GM12891 (cell line): ENCODE measurements around the gene RALGAPA2.

Experiments
- PAX5 ChIP-seq: IDR thresholded peaks from 2 replicates; pipeline ENCODE4 v1.6.1; 2011; ENCODE audit warnings: low read length, moderate library complexity, mild to moderate bottlenecking; ENCODE audit not compliant: insufficient read depth, severe bottlenecking
- POLR2A ChIP-seq: IDR thresholded peaks from 2 replicates; pipeline ENCODE4 v1.6.1; 2011; ENCODE audit warnings: low read depth, low read length, control low read depth
- POLR2AphosphoS5 ChIP-seq: IDR thresholded peaks from 2 replicates; pipeline ENCODE4 v1.6.1; 2011; ENCODE audit warnings: low read depth, low read length, control low read depth
- POU2F2 ChIP-seq: IDR thresholded peaks from 2 replicates; pipeline ENCODE4 v1.6.1; 2011; ENCODE audit warnings: low read depth, mild to moderate bottlenecking, control low read depth, low read length, moderate library complexity
- TAF1 ChIP-seq: IDR thresholded peaks from 2 replicates; pipeline ENCODE4 v1.6.1; 2011; ENCODE audit warnings: low read depth, low read length, control low read depth

- TF ChIP-seq POLR2A (no peak), TAF1 (no peak), POLR2AphosphoS5 (no peak), PAX5 (no peak), POU2F2 (no peak)
Measured at GRCh38 chr20:20666359-20666758, 46.1 kb downstream of the RALGAPA2 start.
